SK-N-DZ (cell line): ENCODE results near the gene TMEM150C. TPM values are rescaled to one million over a fixed set of nuclear protein-coding genes. Genes with fewer than 3 reads are reported as not detected.

ENCODE experiments used
- DNase-seq: peaks from one replicate; pipeline ENCODE4 v3.0.0-alpha.2; 2015; ENCODE audit warnings: low spot score
- polyA plus RNA-seq, 2 experiments: library from polyadenylated mRNA; depleted of rRNA; stranded (reverse); fragments of >200 nt; gene quantifications; 2 replicates each; pipeline ENCODE4 v1.2.3, GENCODE V29; 2014

The TMEM150C gene
- 3.0 and 5.7 TPM in 2 replicates for polyA plus RNA-seq (2014; cell fraction: cytosol; rRNA removed)
- polyA plus RNA-seq (2014; cell fraction: nucleus; rRNA removed): 0.21 and 0.63 TPM in 2 replicates

DNA sequence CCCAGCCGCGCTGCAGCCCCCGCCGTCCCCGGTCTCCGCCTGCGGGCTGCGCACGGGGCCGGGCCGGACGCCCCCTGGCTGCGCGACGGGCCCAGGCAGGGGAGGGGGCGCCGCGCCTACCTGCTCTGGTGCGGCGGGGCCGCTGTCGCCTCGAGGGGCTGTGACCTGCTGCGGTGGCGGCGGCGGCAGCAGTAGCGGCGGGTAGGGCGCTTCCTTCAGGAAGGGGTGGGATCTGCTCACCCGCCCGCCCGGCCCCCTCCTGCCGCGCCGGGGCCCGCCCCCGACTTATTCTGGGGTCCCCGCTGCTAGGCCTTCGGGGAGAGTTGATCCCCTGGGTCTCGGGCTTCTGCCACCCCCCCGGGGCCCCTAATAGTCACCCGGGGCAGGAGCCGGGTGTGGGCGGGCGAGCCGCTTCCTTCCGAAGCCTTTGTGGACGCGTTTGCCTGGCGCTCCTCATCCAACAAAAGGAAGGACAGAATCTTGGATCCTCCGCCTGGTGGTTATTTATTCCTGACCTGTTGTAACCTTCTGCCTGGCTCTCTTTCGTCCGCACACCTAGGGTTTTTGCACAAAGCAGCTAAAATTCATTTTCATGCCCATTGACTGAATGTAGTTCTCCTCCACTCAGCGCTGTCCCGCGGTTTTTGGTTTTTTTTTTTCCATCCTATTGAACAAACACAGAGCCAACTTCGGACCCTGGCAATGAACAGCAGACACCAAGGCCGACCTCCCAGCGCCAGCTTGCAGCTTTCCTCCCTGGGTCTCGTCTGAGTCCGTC is at the start of gene TMEM150C:
Gene TMEM150C, minus strand, starts transcription at position 203 of the 778 bp plus-strand sequence. CDS start 57,331 bp downstream, outside the sequence.
- DNase-seq: peak; percentile 55

DNA sequence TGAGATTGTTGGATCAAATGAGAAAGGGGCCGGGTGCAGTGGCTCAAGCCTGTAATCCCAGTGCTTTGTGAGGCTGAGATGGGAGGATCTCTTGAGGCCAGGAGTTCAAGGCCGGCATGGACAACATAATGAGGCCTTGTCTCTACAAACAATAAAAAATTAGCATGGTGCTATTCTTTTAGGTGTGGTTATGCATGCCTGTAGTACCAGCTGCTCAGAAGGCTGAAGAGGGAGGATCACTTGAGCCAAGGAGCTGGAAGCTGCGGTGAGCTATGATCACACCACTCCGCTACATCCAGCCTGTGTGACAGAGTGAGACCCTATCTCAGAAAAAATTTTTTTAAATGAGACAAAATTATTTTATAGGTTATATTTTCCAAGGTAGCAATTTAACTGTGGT is 49.7 kb upstream of the TMEM150C start:
- DNase-seq: no peak

DNA sequence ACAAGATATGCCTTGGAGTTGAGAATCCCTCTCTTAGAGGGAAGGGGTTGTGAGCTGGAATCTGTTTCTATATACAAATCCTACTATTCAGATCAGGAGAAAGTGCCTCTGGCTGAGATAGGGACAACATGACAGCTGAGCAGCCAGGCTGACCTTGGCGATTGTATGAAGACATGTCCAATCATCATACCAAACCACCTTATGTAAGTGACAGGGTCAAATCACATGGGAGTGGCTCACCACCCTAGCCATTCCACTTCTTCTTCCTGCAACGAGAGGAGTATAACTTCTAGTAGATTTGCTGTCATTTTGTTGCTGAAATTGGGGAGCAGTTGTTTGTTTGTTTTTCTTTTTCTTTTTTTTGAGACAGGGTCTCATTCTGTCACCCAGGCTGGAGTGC is 48.3 kb upstream of the TMEM150C start:
- no peak for DNase-seq

DNA sequence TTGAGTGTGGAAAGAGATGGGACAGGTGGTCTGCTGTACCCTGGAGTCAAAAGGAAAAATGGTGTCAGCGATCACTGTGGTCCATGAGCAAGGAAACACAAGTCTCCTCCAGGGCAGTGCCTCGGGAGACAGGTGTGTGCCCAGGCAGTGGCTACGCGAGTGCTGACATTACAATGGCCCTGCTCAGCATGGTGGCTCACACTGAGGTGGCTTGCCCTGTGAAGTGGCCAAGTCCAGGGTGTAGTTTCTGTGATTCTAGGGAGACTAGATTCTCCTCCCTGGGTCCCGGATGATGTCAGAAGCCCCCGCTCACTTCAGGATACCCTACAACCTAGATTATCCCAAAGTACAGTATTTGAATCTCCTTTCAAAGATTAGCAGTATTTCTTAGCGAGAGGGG is 44.8 kb upstream of the TMEM150C start:
- no peak for DNase-seq

DNA sequence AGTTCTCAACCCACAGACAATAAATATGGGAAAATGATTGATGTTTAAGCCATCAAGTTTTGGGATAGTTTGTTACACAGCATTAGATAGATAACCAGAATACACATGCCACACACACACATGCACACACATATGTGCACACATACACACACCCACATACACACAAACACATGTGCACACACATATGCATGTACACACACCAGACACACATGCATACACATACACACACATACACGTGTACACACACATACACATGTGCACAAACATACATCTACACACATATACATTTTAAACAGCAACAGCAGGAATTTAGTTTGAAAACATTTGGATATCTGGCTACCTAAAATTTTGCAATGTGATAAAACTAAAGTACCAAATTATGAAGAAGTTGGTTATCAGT is 42.7 kb upstream of the TMEM150C start:
- DNase-seq: no peak

DNA sequence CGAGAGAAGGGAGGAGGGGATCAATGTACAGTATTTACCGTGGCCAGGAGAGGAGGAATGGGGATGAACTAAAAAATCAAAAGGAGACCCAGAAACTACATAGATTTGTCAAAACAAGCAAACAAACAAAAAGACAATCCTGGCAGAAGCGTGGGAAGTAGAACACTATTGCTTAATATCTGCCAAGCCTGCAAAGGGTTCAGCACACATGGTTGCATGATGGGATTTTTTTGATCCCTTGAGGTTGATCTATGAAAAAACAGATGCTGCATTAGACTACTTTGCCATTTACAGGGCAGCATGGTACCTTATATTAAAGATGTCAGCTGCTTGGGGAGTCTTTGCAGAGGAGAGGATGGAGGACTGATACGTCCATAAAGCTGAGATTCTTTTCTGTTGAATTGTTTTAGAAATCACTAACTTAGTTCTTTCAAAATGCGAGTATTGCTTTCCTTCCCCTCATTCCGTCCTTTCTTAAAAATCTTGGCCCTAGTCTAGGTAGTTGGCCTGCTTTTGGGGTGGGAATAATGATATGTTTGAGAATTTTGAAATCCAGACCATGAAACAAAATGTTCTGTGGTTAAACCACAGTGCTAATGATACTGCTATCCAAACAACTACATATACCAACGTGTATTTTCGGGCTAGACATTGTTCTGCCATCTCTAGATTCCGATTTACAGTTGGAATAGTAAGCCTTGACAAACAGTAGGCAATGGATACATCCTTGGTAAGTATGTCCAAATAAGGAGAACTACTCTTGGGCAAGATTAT is 39.6 kb upstream of the TMEM150C start:
- DNase-seq: no peak

DNA sequence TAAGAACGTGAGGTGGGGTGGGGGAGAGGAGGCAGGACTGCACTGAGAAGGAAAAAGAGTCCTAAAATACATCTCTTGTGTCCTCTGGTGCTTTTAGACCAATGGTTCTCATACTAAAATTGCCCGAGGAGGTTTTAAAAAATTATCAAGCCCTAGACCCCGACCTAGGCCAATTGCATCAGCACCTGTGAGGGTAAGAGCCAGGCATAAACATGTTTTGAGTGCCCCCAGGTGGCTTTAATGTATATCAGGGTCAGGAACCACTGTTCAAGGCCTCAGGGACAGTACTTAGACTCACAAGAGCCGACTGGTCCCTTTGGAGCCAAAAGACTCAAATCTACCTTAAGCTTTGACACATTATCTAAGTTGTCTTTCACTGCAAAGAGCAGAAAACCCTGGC is 37.5 kb upstream of the TMEM150C start:
- DNase-seq: peak; percentile 44

DNA sequence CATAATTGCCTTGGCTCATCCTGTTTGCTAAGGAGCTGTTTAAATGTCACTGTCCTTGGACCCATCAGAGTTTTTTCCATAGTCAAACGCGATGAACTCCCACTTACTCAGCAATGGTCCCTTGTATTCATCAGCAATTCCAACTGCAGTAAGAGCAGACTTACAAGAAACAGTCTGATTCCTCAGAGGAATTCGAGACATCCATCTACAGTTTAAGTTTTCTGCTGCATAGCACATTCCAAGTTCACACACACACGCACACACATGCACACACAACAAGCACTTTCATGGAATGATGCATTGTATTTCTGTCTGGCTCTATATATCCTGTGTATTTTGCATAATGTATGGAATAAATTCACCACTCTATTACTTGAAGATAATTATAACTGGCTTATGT is 32.7 kb upstream of the TMEM150C start:
- DNase-seq: no peak

DNA sequence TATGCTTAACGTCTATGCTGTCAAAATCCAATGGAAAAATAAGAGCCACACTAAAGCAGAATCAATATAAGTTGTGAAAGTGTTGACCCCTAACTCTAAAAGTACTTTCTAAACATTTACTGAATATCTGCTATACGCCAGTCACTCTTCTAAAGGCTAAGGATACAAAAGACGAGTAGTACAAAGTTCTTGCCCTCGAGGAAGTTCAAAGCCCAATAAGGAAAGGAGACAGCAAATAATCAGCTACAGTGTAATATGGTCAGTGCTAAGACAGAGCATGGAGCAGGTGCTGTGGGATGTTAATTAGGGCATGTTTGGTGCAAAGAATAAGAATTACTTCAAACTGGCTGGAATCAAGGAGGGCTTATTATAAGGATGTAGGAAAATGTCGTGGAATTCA is 31.6 kb upstream of the TMEM150C start:
- no peak for DNase-seq

DNA sequence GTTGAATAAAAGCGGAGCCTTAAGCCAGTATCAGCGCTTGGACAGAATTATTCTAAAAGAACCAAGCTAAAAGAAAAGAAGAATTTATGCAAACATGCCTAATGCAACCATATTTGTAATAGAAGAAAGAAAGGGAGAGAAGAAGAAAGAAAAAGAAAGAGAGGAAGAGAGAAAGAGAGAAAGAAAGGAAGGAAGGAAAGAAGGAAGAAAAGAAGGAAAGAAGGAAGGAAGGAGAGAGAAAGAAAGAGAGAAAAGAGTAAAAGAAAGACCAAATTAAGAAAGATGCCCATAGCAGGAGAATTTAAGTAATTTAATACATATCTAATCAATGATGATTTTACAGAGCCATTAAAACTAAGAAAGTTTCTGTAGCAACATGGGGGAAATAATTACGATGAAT is 30.9 kb upstream of the TMEM150C start:
- no peak for DNase-seq

DNA sequence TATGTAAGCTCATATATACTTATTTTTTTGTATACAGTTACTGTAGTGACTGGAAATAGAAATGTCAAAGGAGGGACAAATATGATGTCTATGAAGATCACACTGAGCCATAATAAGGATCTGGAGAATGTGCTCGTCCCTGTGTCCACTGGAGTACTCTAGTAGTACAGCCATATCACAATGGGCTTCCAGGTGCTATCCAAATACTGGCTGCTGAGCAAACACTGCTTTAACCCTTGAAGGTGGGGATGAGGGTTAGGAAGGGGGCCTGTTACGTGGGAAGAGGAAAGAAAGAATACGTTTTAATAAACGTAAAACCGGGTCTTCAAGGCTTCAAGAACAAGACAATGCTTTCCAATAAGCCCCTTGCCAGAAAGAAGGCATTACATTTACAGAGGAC is 29.8 kb upstream of the TMEM150C start:
- no peak for DNase-seq

DNA sequence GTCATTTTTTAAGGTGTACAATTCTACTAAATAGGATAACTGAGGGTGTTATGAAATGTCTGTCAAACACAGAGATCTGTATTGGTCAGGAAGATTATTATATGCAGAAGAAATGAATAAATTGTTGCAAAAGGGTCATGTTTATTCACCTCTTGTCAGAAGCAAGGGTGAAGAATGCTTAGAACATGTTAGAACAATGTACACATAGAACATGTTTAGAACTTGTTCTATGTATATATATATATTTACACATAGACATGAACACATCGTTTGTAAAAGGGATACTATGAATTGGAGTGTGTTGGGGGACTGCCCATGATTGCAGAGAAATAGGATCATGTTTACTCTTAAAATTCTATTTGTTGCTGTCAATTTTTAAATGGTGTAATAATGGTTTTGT is 28.0 kb upstream of the TMEM150C start:
- DNase-seq: no peak

DNA sequence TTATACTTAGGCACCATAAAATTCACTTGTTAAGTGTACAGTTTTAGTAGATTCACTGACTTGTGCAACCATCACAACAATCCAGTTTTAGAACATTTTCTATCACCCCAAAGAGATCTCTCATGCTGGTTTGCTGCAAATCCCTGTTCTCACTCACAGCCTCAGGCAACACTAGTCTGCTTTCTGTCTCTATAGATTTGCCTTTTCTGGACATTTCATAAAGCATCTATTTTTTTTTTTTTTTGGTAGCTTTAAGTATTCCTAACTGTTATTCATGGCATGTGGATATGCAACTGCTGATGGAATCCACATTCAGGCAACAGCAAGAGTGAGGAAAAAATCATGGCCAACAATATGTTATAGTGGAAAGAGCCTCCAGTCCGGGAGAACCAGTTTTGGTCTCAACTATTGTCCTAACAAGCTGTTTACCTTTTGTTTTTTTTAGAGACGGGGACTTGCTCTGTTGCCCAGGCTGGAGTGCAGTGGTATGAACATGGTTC is 27.0 kb upstream of the TMEM150C start:
- DNase-seq: no peak

DNA sequence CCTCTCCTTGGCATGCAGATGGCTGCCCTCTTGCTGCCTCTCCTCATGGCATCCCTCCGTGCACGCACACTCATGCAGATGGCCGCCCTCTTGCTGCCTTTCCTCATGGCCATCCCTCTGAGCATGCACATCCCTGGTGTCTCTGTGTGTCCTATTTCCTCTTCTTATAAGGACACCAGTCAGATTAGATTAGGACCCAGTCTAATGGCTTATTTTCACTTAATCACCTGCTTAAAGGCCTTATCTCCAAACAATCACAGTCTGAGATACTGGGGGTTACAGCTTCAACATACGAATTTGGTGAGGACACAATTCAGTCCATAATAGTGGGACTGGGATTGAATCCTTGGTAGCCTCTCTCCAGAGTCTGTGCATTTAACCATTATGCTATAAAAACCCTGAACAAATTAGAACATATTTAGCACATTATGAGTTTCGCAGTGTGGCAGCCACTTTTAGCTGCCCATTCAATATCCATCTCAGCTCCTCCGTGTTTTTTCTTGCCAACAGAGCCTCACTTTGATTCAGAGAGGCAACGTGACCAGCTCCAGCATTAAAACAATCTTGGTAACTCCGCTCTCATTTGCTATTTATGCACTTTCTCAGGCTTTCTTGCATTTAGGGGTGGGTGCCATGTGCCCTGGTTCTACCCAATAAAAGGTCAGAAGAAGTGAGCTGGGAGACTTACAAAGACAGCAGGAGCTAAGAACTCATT is 26.2 kb upstream of the TMEM150C start:
- peak; percentile 80 for DNase-seq

DNA sequence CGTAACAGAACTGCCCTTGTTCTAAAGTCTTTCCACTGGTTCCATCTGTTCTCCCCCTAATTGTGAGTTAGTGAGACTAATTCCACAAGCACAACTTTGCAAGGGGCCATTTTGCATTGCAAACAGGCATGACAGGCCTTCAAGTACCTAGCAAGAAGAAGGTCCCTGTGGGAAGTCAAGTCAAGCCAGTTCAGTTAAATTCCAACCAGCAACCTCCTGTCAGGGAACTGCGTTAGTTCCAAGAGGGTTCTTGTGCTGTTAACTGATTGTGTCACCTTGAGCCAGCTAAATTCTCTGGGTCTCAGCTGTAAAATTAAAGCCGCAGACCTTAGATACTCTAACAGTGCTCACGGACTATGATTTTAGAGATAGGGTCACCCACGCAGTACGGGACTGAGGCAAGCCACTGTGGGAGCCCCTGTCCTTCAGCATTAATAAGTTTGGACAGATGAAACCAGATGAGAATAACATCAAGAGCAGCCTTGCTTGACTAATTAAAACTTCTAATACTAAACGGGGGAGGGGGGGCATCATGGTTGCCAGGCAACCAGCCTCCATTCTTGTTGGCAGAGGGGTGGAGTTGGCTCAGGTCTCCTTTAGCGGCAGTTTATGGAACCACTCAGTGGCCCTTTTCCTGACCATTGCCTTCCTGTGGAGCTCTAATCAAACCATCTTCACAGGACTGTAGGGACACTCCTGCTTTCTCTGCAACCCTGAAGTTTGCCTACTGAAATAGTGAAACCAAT is 24.1 kb upstream of the TMEM150C start:
- no peak for DNase-seq

DNA sequence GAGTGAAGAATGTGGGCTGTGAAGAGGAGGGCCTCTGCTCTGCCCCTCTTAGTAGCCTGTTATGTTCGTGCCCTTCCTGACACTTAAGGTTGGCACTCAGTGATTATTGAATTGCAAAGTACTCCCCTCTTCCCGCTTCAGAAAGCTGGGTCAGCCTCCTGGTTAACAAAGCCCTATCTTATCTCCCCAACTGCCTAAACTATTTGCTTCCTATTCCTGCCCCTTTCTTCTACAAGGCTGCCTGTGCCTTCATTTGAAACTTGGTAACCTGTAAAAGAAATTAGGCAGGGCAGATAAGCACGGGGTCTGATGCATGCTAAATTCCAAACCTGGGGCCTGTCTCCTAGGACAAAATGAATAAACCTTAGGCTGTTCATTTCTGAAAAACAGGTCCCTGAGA is 23.1 kb upstream of the TMEM150C start:
- no peak for DNase-seq

DNA sequence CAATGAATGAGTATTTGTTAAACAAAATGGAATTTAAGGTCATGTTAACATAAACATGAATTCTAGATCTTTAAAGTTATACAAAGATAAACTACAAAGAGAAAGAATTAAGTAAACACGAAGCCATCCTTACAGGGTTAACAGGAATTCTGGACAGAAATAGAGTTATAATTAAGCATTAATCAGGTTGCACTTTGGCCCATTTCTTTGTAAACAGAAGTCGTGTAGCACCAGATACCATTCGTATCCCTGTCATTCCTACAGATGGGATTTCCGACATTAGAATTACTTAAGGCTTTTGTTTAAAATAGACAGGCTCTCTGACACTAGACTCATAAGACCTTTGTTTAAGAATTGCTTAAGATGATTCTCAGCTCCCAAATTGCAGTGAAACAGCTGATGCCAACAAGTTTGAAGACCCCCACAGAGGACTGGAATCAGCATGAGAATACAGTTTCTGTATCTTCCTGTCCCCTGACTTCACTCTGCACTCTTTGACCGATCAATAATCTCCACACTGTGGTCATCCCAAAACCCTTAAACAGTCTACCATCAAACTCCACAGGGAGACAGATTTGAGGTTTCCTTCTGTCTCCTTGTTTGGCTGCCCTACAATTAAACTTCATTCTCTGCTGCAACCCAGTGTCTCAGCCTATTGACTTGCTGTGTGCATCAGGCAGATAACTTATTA is 22.3 kb upstream of the TMEM150C start:
- no peak for DNase-seq

DNA sequence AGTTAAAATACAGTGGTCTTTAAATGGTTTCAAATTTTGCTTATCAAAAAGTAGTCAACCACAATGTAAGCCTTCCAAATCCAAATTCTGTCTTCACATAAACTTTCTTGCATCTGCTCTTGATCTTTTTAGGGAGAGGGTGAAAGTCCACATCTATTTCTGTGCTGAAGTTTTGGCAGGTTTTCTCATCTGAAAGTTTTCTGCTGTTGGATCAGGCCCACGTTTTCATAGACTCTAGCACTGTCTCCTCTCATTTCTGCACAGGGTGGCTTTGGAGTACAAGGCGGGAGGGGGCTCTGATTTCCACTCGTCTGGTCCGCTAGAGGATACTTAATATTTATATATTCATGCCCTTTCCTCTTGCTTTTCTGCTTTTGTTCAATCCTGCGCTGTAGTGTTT is 18.1 kb upstream of the TMEM150C start:
- DNase-seq: no peak

DNA sequence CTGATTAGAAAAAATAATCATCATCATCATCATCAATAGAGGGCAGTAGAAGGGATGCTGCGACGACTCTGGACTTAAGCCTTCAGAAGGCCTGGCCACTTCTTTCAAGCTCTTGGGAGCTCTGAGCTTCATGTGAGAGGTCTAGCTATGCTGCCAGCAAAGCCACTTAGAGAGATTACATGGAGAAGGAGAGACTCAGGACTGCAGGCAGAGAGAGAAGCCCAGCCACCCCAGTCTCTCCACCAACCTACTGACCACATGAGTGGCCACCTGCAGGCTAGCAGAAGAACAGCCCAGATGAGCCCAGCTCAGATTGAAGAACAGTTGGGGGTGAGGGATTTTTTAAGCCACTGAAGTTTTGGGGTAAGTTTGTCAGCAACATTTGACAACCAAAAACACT is 17.1 kb upstream of the TMEM150C start:
- no peak for DNase-seq

DNA sequence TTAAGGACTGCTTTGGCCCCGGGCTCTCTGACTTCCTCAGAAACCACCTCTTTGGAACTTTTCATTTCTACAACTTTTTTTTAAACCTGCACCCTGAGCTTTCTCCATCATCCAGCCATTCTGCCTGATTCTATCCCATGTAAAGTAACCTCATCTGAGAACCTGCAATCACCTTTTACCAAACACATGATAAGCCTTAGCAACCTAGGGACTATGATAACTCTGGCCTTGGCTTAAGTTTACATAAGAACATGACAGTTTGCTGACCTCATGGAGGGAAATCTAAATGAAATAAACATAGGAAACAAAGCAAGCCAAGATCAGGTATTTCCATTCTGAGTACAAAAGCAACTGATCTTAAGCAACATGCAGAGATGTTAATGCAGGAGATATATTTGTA is 15.7 kb upstream of the TMEM150C start:
- DNase-seq: no peak

DNA sequence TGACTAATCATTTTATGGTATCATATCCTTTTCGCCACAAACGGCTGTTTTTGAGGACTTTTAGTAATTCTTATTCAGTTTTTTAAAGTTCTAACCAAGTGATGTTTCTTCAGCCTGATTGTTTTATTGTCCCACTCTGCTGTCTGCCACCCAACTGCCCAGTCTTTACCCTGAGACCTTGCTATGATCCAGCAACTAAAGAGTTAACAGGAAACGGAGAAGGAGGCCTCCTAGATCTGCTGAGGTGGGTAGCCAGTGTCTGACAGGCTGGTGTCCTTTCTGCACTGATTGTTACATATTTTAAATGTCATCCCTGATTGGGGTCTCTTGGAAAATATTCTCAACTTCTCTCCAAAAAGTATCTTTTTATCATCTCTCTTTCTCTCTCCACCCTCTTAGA is 7.9 kb upstream of the TMEM150C start:
- no peak for DNase-seq
